ENCODE measurements around the gene DCTD.

DCTD gene

GRCh38 chr4:182866746-182867145 is 50.4 kb downstream of the DCTD start:
- no peak for DNase-seq

DNA sequence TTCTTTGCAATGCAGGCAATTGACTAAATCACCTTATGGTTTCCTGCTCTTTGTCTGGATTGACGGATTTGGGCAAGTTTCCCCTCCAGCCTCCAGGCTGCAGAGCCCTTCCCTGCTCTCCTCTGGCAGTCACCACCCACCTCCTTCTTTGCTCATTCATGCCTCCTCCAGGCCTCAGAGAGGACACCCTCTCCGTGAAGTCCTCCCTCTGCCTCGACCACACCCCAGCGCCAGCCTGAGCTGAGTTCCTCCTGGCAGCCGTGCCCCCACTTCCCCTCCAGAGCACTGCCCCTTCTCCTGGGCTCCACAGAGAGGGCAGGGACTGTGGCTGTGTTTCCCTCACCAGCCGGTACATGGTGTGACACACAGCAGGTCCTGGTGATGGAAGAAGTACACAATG is 53.7 kb downstream of the DCTD start:
- DNase-seq, result no peak

- no peak for DNase-seq
These were observed 54.3 kb downstream of the DCTD start for GRCh38 chr4:182862921-182863320.

DNA sequence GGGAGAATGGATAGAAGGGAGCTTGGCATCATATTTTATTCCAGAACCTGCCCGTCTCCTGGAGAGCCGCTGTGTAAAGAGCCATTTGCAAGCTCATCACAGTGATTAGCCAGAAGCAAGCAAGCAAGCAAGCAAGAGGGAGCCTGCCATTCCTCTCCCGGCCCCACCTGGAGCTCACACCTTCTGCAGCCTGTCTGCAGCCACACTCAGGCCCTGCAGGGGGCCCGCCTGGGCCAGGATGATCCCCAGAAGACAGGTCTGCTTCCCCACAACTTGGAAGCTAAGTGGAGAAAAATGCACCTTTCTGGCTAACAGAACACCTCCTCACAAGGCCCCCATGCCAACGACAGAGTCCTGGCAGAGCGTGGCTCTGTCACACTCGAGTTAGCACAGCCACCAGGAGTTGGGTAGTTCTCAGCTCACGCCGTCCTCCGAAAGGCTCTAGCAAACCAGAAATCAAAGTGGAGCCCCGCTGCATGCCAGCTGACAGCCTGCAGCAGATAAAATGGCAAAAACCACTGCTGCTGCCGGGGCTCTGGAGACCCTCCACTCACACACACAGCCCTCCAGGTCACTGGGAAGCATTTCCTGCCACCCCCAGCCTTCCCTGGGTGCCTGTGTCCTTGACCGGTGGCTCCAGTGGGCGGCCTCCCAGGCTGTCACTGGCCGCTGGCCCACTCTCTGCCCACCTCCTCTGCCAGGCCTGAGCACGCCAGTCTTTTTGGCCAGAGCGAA is 54.9 kb downstream of the DCTD start:
- no peak for DNase-seq

GRCh38 chr4:182861346-182861745 is 55.8 kb downstream of the DCTD start:
- no peak for DNase-seq

DNA sequence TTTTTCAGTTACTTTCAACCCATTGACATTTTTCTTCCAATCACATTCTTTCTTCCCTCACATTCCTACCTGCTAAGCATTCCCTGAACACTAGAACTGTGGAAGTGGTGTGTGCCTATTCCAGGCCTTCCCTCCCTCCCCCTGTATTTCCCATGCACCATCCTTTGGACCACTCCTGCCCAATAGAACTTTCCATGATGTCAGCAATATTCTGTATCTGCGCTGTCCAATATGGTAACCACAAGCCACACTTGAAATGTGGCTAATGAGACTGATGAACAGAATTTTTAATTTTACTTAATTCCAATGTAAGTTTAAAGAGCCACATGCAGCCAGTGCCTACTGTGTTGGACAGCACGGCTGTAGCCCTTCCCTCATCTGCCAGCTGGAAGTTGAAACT is 57.5 kb downstream of the DCTD start:
- no peak for DNase-seq

- no peak for DNase-seq
These were observed 58.5 kb downstream of the DCTD start for GRCh38 chr4:182858711-182859110.

- no peak for DNase-seq
These were observed 60.3 kb downstream of the DCTD start for GRCh38 chr4:182856862-182857261.

- DNase-seq, result no peak
These were observed 61.3 kb downstream of the DCTD start for GRCh38 chr4:182855877-182856276.

DNA sequence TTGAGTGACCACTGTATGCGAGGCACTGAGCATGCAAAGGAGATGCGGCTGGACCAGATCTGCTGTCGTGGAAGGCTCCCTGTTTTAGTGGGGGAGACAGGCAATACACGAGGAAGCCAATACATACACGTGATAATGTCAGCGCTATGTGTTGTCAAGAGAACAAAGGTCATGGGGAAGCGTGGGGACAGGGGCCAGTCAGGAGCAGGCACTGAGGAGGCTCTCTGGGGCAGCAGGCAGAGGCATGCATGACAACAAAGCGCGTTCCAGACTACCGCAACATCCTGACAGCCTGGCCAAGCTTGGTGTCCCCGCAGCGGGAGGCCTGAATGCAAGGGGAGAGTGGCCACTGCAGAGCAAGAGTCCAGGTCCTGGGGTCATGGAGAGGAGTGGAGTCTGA is 61.9 kb downstream of the DCTD start:
- DNase-seq, result no peak

DNA sequence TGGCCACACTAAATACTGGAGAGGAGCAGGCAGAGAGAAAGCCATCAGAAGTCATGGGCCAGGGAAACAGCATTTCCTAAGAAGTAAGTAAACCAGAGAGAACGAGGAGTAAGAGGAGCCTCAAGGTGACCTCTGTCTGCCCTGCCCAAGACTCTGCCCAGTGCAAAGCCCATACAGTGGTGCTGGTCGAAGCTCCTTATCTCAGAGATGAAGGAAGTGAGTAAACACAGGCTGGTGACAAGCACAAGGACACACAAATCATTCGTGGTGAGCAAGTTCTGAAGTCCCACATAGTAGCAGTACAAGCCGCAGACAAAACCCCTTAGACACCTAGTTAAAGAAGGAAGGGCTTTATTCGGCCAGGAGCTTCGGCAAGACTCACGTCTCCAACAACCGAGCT is 62.7 kb downstream of the DCTD start:
- no peak for DNase-seq

DNA sequence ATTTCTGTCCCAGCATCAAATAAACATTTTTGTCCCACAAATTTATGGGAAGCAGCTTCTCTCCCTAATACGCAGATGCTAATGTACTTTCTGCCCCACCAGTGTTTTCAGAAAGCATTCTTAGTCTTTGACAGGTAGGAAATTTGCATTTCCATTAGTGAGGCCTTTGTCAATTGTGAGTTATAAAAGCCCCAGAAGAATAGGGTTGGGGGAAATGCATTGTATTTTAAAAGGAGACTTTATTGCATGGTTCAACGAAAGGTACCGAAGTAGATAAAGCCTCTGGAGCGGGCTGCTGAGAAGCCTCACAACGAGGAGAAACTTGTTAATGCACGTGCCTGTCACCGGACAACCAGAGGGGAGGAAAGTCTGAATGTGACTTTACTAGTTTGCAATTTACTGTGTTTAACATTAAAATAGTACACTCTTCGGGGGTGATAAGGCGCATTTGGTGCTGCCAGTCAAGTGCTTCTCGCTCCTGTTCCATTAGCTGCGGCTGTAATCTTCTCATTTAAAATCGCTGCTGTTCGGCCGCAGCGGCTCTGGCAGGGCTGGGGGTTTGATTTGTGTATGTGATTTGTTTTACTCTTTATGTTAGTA is 63.4 kb downstream of the DCTD start:
- DNase-seq, result no peak

DNA sequence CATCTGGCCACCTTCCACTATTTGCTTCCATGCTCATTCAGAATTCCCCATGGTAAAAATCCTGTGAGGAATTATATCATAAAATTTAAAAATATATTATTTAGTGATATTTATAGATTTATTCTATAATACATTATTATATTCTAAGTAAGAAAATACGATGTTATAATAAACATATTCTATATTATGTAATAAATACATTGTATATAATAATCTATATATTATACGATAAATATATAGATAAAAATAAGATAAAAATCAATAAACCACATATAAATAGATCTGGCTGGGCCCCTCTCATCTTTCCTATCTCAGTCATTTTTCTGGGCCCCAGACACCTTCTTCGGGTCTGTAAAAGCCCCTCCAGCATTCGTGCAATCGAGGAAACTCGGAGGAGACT is 68.5 kb downstream of the DCTD start:
- DNase-seq, result no peak

DNA sequence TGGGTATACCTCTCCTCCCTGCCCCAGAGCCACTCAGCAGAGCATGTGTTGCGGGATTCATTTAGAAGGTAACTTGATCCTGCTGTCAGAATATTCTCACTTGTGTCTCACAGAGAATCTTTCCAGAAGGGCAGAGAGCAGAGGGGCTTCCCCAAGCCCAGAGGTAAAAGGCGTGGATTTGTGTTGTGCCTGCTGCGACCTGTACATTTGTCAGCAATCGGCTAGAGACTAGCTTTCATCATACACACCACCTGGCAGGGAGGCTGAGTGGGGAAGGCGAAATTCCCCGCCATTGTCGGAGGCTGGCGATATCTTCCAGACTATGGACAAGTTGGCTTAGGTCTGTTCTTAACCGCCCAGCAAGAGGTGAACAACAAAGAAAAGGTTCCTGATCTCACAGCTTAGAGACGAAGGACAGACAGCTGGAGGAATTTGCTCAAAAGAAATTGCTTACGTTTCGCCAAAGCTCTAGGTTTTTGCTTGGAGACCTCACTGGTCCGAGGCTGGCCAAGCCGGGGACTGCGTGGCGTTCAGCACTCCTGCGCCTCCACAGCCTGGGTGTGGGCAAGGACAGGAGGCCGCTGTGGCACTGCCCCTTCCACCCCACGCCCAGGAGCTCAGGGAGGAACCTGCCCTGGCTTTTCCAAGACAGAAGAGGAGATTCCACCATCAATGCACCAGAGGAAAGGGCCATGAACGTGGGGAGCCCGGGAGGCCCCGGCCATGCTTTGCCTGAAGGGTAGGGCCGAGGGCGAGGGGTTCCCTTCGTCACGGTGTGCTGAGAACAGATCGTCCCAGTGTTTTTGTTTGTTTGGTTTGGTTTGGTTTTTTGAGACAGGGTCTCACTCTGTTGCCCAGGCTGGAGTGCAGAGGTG is 69.4 kb downstream of the DCTD start:
- DNase-seq, result no peak

- no peak for DNase-seq
These were observed 71.2 kb downstream of the DCTD start for GRCh38 chr4:182846036-182846435.

GRCh38 chr4:182845618-182846017 is 71.6 kb downstream of the DCTD start:
- DNase-seq, result no peak

- no peak for DNase-seq
These were observed 73.3 kb downstream of the DCTD start for GRCh38 chr4:182843808-182844325.

GRCh38 chr4:182842759-182843390 is 74.3 kb downstream of the DCTD start:
- no peak for DNase-seq

DNA sequence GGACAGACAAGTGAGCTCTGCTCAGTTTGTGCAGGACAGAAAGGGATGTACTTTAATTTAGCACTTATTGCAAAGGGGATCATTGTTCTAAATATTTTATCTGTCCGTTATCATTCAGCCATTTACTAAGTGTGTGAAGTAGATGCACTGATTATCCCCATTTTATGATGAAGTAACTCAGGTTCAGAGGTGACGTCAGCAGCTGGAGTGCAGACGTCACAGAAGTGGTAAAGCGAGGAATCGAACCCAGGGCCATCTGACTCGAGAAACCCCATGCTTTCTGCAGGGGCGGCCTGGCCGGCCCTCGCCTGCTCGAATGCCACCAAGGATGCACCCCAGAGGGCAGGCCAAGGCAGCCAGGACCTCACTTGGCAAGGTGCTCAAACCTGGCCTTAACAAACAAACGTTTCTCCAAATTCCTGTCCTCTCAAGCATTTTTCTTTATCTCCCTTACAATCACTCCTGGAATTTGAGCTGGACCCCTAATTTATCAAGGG is 75.0 kb downstream of the DCTD start:
- DNase-seq, result no peak

GRCh38 chr4:182840108-182840507 is 77.1 kb downstream of the DCTD start:
- no peak for DNase-seq
